Camera-type eye (tissue), 1 donor: ENCODE results near the gene SLC12A2. TPM values are rescaled to one million over a fixed set of nuclear protein-coding genes. Genes with fewer than 3 reads are reported as not detected.

Experiments
- total RNA-seq: library from RNA; depleted of rRNA; stranded (reverse); fragments of >200 nt; gene quantifications from one replicate; pipeline ENCODE4 v1.2.3, GENCODE V29; 2014

Gene SLC12A2
- 119 TPM for total RNA-seq

DNA sequence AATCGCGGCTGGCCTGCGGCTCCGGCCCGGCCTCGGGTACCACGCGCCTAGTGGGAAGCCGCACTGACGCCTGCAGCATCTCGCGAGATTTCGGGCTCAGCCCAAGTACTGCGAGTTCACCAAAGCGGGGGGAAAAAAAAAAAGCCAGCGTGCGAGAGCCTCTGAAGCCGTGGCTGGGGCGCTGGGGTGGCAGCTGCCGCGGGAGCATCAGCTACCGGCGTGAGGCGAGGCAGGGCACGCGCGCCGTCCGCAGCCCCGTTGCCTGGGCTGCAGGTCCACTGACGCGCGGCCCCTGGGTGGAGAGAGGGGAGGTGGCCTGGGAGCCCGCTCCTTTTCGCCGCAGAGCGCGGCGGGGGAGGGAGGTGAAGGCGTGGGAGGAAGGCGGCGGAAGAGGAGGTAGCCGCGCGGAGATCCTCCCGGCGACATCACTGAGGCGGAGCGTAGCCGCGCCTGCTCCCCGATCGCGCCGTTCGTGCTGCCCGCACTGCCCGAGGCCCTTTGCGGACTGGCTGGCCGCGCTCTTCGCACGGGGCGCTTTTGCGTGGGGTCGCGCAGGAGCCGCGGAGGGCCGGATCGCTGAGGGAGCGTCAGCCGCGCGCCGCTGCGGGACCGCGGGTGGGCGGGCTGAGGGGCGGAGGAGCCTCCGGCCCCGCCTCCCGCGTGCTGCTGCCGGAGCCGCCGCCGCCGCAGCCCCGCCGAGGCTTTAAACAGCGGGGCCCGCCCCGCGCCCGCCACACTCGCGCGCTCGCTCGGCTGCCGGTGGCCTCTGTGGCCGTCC is at the start of gene SLC12A2:
TSS of gene SLC12A2 (plus strand) at position 734 of the 778 bp plus-strand sequence. CDS start 189 bp downstream, outside the sequence.

